ENCODE measurements around the gene FBXO31. TPM values are rescaled to one million over a fixed set of nuclear protein-coding genes. Genes with fewer than 3 reads are reported as not detected.

The FBXO31 gene
- total and polyA plus RNA-seq, 2 experiments from 2014 or later = 16.5 to 28.9 TPM

GRCh38 chr16:87319997-87320491, 63.5 kb downstream of the FBXO31 start:
- WGBS (ENCODE audit: low lambda C conversion rate, missing lambda C conversion rate) = 95% methylated on average over 7 of the region's 7 CpGs
- H3K27ac ChIP-seq = no peak overlapping the region
- H3K27me3 ChIP-seq = no peaks in the 10 kb centered on the region
- no peak for DNase-seq (ENCODE audit: low spot score)
- no peak overlapping the region for H3K4me2 ChIP-seq
- H3K79me2 ChIP-seq = peaks cover 21% of the 10 kb centered on the region
- no peaks in the 10 kb centered on the region for H4K20me1 ChIP-seq (ENCODE audit: insufficient read depth, poor library complexity, severe bottlenecking)
- no peaks in the 10 kb centered on the region for H3K9me3 ChIP-seq (ENCODE audit: low read depth)
- no peaks in the 10 kb centered on the region for H3K4me1 ChIP-seq (ENCODE audit: insufficient read depth)
- no peaks in the 10 kb centered on the region for H3K9me2 ChIP-seq (replicated peaks; ENCODE audit: insufficient read depth)
- H3K4me3 ChIP-seq = no peak overlapping the region
- H3K36me3 ChIP-seq (replicated peaks; ENCODE audit: insufficient read depth, low read depth) = no peaks in the 10 kb centered on the region
- TF ChIP-seq CTCF (IDR thresholded peaks at IDR 0.05; ENCODE audit: poor library complexity) (no peak), EZH2phosphoT487 (IDR thresholded peaks at IDR 0.05; ENCODE audit: low read depth, severe bottlenecking, unreplicated experiment) (no peak), EZH2 (IDR thresholded peaks at IDR 0.05; ENCODE audit: borderline replicate concordance) (no peak)
- H2AFZ ChIP-seq = no peak overlapping the region

- Histone ChIP-seq H3K27me3 (no peaks in the 10 kb centered on the region), H3K4me1 (ENCODE audit: insufficient read depth) (no peaks in the 10 kb centered on the region), H3K36me3 (replicated peaks; ENCODE audit: insufficient read depth, low read depth) (no peaks in the 10 kb centered on the region), H3K4me3 (no peak overlapping the region), H3K9me3 (ENCODE audit: low read depth) (no peaks in the 10 kb centered on the region), H3K79me2 (peaks cover 21% of the 10 kb centered on the region), H3K9me2 (replicated peaks; ENCODE audit: insufficient read depth) (no peaks in the 10 kb centered on the region), H4K20me1 (ENCODE audit: insufficient read depth, poor library complexity, severe bottlenecking) (no peaks in the 10 kb centered on the region), H3K4me2 (no peak overlapping the region), H3K27ac (no peak overlapping the region), H2AFZ (no peak overlapping the region)
- DNase-seq (ENCODE audit: low spot score) = no peak
- TF ChIP-seq CTCF (IDR thresholded peaks at IDR 0.05; ENCODE audit: poor library complexity) = no peak
- no peak for TF ChIP-seq EZH2phosphoT487 (IDR thresholded peaks at IDR 0.05; ENCODE audit: low read depth, severe bottlenecking, unreplicated experiment)
- no peak for TF ChIP-seq EZH2 (IDR thresholded peaks at IDR 0.05; ENCODE audit: borderline replicate concordance)
Observed at GRCh38 chr16:87319011-87319410, 64.6 kb downstream of the FBXO31 start.

- peak overlapping the region; percentile 91 for H2AFZ ChIP-seq
- WGBS (ENCODE audit: low lambda C conversion rate, missing lambda C conversion rate) = 11% methylated on average over 26 of the region's 28 CpGs
- no peaks in the 10 kb centered on the region for H3K36me3 ChIP-seq (replicated peaks; ENCODE audit: insufficient read depth, low read depth)
- peak overlapping the region; percentile 88 for H3K4me2 ChIP-seq
- no peaks in the 10 kb centered on the region for H3K4me1 ChIP-seq (ENCODE audit: insufficient read depth)
- peak; percentile 78 for DNase-seq (ENCODE audit: low spot score)
- no peaks in the 10 kb centered on the region for H4K20me1 ChIP-seq (ENCODE audit: insufficient read depth, poor library complexity, severe bottlenecking)
- no peak for TF ChIP-seq EZH2phosphoT487 (IDR thresholded peaks at IDR 0.05; ENCODE audit: low read depth, severe bottlenecking, unreplicated experiment)
- no peak for TF ChIP-seq EZH2 (IDR thresholded peaks at IDR 0.05; ENCODE audit: borderline replicate concordance)
- TF ChIP-seq CTCF (IDR thresholded peaks at IDR 0.05; ENCODE audit: poor library complexity) = no peak
- H3K4me3 ChIP-seq = peak overlapping the region; percentile 85
- peaks cover 21% of the 10 kb centered on the region for H3K79me2 ChIP-seq
- H3K27me3 ChIP-seq = no peaks in the 10 kb centered on the region
- H3K9me3 ChIP-seq (ENCODE audit: low read depth) = no peaks in the 10 kb centered on the region
- H3K9me2 ChIP-seq (replicated peaks; ENCODE audit: insufficient read depth) = no peaks in the 10 kb centered on the region
- H3K27ac ChIP-seq = peak overlapping the region; percentile 96
Observed at GRCh38 chr16:87317750-87318644, 65.6 kb downstream of the FBXO31 start.
